Stimulated activated CD8-positive, alpha-beta memory T cell treated with anti-CD3 and anti-CD28 coated beads, Interleukin-4, amount 100 ng/mL, for 1 hour (primary cell): ENCODE results near the gene ASS1.
"Not testable (repeated sequence)": the region's sequence is repeated elsewhere in the genome, so short reads cannot be mapped to it uniquely, and the experiment has no call there.

ENCODE experiments used
- DNase-seq, 2 donors: peaks; one replicate each; pipeline ENCODE4 v3.0.0-alpha.2; 2020; ENCODE audit warnings: low read depth in 2 of 2, low spot score in 1 of 2

The ASS1 gene

DNA sequence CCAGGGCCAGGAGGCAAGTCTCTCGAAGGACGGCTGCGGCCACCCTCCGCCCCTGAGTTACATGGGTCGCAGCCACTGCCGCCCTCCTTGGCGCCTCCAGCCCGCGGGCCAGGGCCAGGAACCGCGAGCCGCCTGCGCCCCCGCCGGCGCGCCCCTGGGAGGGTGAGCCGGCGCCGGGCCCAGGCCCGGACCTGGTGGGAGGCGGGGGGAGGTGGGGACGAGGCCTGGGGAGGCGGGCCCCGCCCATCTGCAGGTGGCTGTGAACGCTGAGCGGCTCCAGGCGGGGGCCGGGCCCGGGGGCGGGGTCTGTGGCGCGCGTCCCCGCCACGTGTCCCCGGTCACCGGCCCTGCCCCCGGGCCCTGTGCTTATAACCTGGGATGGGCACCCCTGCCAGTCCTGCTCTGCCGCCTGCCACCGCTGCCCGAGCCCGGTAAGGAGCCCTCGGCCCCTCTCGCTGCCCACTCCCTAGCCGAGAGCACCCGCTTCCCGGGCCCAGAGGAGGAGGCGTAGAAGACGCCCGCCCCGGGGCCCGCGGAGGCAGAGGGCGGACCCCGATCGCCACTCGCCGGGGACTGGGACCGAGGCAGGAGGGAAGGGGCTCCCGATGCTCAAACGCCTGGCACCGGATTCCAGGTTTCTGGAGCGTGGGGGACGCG lies at the start of gene ASS1:
Gene ASS1 (plus strand): TSS at position 397 of the 657 bp plus-strand sequence. CDS start 7,268 bp downstream, outside the sequence.
- DNase-seq, result no peak

DNA sequence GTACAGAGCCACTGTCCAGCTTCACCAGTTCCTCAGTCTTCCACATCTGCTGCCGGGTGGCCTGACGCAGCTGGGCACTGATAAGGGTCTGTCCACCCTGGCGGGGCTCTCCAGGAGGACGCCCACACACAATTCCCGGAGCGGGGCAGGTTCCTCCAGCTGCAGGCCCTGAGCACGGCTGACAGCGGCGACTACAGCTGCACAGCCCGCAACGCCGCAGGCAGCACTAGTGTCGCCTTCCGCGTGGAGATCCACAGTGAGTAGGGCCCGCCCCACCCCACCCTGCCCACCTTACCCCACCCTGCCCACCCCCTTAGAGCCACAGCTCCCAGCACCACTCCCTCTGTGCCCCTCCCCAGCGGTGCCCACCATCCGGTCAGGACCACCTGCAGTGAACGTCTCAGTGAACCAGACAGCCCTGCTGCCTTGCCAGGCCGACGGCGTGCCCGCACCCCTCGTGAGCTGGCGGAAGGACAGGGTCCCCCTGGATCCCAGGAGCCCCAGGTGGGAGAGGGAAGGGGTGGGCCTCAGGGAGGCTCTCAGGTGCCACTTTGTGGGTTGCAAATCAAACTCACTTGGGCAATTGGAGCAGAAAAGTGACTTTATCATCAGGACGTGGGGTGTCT lies 48.8 kb upstream of the ASS1 start:
- no peak for DNase-seq

DNA sequence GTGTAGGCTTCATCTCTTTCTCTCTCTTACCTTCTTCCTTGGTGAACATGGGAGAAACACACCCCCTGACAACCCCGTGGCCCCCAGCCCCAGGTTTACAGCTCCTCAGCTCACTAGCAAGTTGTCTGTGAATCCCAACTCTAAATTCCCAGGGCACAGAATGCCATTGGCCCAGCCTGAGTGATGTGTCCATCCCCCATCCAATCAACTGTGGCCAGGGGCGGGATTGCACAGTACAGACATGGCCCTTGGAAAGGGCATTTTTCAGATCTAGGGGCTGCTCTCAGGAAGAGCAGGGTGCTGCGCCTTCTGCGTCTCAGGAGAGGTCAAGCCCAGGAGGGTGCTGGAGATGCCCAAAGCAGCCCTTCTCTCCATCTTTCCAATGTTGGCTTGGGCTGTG lies 48.2 kb upstream of the ASS1 start:
- DNase-seq, result no peak

DNA sequence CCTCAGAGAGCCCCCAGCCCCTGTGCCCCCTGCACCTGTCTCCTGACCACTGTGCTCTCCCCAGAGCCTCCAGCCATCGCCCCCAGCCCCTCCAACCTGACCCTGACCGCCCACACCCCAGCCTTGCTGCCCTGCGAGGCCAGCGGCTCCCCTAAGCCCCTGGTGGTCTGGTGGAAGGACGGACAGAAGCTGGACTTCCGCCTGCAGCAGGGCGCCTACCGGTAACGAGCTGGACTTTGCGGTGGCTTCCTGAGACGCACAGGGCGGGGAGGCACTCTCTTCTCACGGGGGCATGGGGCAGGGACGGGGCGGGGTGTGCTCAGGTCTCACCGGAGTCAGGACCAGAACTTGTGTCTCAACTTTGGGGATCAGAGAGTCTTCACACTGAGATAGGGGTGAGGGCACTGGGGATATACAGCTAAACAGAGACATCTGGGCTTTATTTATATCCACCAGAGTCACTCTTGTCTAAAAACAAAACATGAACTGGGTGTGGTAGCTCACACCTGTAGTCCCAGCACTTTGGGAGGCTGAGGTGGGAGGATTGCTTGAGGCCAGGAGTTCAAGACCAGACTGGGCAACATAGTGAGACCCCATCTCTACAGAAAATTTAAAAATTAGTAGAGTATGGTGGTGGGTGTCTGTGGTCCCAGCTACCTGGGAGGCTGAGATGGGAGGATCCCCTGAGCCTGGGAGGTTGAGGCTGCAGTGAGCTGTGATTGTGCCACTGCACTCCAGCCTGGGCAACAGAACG lies 46.1 kb upstream of the ASS1 start:
- no peak for DNase-seq

DNA sequence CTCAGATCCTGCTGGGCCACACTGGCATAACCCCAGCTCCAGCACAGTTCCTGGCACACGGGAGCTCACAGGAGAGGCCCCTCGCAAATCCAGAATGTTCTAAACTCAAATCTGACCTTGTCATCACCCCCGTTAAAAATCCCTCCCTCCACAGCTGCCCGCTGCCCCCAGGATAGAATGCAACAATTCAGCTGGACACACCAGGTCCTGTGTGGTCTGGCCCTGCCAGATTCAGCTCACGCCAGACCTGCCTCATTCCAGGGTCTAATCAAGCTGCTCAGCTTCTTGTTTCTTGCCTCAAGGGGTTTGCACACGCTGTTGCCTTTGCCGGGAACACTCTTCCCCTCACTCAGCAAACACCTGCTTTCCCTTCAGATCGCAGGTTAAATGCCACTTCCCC lies 45.0 kb upstream of the ASS1 start:
- DNase-seq, result no peak

DNA sequence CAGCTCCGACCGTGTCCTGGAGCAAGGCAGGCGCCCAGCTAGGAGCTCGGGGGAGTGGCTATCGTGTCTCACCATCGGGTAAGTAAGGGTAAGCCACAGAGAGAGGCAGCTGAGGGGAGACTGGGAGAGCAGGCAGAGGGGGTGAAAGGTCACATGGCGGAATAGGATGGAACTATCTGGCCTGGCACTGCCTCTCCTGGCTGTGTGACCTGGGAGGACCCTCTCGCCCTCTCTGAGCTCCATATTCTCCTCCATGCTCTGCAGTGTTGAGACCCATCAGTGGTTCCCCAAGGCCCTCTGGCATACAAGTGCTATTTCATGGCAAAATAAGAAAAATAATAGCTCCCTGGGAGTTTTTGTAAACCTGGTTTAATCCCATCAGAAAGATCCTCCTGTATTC lies 43.9 kb upstream of the ASS1 start:
- DNase-seq, result no peak

DNA sequence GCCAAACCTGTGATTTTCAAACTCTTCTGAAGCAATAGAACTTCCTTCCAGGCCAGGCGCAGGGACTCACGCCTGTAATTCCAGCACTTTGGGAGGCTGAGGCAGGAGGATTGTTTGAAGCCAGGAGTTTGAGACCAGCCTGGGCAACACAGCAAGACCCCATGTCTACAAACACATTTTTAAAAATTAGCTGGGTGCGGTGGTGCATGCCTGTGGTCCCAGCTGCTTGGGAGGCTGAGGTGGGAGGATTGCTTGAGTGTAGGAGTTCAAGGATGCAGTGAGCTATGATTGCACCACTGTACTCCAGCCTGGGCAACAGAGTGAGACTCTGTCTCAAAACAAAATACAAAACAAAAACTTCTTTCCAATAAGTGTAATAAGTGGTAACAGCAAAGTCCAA lies 43.0 kb upstream of the ASS1 start:
- not testable (repeated sequence) for DNase-seq

DNA sequence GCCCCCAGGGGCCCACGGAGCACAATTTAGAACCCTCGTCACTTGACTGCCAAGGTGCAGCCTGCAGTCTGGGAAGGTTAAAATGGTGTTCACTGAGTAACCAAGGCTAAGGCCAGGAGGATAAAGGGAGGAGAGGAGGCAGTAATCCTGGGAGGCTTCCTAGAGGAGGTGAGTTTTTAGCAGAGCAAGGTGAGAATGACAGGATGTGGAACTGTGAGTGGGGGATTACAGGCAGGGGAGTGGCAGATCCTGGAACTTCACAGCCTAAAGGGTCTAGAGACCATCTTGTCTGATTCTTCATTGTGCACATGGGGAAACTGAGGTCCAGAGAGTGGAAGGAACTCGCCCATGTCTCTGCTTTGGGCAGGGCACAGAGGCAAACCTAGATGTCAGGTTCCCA lies 42.5 kb upstream of the ASS1 start:
- no peak for DNase-seq

DNA sequence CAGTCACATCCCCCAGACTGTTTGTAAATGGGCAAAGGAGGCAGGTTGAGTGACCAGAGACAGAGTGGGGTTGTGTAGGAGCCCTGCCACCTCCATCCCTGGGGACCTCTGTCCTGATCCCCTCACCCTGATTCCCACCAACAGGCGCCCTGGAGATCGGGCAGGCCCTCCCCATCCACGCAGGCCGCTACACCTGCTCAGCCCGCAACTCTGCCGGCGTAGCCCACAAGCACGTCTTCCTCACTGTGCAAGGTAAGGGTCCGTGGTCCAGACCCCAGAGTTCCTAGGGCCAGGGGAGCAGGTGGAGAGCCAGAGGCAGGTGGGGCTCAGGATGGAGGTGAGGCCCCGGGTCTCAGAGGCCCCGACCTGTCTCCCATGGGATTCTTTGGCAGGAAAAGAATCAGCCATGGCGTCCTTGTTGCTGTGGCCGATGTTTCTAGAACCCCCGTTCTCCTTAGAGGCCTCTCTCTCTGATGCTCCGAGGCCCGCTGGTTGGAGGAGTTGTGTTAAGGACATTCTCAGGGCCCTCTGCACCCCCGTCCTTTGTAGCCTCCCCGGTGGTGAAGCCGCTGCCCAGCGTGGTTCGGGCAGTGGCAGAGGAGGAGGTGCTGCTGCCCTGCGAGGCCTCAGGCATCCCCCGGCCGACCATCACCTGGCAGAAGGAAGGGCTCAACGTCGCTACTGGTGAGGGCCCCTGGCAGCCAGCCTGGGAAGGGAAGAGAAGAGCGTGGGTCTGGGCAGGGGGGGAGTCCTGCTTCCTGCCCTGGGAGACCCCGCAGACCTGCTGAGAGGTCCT lies 41.9 kb upstream of the ASS1 start:
- no peak for DNase-seq

DNA sequence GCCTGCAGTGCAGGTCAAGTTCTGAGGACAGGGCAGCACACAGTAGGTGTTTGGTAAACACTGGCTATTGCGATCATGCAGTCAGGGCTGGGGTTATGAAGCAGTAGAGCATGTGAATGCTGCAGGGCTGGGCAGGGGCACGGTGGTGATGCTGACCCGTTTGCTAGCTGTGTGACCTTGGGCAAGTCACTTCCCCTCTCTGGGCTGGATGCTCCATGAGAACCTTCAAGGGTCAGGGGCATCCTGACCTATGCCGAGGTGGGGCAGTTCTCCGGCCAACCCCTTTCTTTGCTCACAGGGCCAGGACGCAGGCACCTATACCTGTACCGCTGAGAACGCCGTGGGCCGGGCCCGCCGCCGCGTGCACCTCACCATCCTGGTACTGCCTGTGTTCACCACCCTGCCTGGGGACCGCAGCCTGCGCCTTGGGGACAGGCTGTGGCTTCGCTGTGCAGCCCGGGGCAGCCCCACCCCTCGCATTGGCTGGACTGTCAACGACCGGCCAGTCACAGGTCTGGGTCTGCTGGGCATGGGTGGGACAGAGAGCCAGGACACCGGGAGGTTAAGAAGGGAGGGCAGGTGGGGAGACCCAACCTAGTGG lies 39.0 kb upstream of the ASS1 start:
- no peak for DNase-seq

DNA sequence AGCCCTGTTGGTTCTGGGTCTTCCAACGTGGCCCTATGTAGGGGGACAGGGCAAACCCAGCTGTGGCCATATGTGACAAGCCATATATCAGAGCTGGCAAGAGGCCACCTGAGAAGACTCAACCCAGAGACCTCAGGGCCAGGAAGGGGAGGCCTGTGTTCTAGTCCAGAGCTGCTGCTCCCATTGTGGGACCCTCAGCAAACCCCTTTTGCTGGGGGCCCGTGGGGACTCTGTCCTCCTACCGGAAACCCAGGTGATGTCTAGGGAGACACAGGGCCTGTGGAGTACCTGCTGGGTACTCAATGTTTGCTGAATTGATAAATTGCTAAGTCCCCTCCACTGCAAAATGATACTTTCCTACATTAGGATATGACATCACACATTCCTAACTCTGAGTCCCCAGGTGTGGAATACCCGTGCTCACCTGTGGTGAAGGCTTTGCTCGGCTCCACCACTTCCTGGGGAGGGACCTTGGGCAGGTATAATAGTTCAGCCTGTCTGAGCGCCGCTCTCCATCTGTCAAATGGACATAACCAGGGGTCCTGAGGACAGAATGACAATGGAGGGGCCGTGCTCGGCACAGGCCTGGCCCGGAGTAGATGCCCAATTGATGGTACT lies 38.4 kb upstream of the ASS1 start:
- no peak for DNase-seq

DNA sequence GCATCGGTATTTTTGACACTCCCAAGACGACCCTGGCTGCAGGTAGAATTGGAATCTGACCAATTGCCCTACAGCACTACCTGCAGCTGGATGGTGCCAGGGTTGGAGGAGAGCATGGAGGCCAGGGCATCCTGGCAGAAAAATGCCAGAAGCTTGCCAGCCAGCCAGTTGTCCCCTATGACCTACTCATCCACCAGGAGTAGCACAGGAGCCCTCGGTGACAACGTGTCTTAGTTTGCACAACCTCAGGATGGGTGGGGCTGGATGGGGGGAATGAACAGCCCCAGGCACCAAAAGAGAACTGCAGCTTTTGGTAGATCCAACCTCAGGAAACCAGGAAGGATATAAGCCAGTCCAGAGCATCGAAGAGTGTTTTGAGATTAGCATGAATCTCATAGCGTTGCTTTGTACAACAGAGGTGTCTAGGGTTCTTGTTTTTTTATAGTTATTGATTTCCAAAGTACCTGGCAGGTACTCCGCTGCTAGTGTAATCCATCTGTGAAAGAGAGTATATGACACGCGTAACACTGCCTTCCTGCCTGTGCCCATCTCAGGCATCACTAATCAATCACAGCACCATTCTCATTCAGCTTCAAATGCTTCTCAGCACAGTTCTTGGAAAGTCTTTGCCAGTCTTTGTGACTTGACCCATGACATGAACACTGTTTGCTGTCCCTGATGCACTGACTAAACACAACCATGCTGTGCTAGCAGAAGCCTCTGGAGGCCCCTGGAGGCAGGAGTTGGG lies 36.7 kb upstream of the ASS1 start:
- no peak for DNase-seq

DNA sequence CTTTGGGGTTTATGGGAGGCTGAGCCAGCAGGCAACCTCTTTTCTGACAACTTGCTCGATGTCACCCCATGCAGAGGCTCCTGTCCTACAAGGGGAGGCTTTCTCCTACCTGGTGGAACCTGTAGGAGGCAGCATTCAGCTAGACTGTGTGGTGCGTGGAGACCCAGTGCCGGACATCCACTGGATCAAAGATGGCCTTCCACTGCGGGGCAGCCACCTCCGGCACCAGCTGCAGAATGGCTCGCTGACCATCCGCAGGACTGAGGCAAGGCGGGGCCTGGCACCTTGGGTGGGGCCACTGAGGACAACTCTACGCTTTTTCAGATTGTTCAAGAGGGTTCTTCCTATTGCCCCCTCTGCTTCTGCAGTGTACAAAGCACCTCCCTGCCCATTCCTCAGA lies 36.1 kb upstream of the ASS1 start:
- DNase-seq, result no peak

DNA sequence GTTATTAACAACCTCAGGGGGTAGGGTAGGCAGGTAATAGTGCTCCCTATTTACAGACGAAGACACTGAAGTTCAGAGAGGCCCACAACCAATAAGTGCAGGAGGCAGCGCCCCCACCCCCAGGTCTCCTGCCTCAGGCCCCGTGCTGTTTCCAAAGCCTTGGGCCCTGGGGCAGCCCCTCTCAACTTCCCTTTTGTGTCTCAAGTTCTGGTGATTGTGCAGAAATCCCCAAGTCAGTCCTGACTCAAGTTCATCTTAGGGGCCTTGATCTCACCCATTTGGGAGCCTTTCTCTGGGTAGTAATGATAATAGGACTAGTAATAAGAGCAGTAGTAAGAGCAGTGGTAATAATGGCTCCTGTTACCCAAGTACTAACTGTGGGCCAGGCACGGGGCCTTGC lies 35.5 kb upstream of the ASS1 start:
- DNase-seq, result no peak

DNA sequence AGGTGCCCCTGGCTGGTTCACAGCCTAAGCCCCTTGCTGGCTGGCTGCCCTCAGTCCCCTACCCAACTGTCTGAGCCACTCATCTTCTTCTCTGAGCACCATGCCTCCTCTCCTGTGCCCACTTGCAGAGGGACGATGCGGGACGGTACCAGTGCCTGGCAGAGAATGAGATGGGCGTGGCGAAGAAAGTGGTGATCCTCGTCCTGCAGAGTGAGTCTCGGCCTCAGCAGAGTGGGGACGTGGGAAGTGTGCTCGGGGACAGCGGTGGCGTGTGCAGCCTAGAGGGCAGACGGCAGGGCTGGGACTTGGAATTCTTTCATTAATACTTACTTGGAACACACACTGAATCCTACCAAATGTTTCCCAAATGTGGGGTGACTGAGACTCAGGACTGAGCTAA lies 34.3 kb upstream of the ASS1 start:
- DNase-seq, result no peak

DNA sequence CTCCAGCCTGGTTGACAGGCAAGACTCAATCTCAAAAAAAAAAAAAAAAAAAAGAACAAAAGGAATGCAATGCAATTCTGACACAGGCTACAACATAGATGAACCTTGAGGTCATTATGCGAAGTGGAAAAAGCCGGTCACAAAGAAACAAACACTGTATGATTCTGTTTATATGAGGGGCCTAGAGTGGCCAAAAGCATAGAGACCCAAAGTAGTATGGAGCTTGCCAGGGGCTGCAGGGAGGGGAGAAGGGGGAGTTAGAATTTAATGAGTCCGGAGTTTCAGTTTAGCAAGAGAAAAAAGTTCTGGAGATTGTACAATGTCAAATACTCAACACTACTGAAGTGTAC lies 33.2 kb upstream of the ASS1 start:
- no peak for DNase-seq

DNA sequence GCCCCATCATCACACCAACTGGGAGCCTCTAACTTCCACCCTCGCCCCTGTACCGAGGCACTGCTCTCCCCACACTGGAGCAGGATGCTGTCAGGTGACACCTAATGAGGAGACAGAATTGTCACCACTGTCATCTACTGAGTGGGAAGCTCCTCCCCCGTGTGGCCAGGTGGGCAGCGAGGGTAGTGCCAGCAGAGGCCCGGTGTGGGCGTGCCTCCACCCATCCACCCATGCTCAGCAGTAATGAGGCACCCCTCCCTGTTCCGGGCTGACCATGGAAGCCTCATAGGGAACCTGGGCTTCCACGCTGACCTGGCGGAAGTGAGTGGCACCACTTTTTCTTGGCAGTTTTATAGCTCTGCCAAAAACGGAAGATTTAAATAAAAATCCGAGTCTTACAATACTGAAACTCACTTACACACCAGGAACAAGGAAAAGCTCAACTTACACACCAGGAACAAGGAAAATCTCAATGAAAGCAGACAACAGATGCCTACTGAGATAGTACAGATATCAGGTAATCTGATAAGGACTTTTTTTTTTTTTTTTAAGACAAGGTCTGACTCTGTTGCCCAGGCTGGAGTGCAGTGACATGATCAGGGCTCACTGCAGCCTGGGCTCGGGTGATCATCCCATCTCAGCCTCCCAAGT lies 30.6 kb upstream of the ASS1 start:
- no peak for DNase-seq

DNA sequence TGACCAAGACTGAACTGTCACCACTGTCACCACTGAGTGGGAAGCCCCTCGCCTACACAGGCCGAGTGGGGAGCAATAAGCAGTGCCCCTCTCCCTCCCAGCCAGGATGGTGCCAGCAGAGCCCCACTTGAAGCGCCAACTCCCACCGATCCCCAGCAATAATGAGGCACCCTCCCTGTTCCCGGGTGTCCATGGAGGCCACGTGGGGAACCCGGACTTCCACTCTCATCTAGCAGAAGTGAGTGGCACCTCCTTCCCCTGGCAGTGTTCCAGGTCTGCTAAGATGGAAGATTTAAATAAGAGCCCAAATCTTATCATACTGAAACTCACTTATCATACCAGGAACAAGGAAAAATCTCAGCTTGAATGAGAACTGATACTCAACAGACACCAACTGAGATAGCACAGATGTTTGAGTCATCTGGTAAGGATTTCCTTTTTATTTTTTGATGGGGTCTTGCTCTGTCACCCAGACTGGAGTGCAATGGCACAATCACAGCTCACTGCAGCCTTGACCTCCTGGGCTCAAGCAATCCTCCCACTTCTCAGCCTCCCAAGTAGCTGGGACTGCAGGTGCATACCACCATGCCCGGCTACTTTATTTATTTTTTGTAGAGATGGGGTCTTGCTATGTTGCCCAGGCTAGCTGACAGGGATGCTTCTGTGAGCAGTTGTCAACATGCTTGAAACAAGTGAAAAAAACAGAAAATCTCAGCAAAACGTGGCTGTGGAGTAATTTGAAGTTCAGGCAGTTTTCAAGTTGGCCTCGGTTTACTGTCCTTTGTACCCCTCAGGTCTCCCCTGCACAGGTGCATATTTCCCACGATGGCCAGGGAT lies 29.6 kb upstream of the ASS1 start:
- no peak for DNase-seq

DNA sequence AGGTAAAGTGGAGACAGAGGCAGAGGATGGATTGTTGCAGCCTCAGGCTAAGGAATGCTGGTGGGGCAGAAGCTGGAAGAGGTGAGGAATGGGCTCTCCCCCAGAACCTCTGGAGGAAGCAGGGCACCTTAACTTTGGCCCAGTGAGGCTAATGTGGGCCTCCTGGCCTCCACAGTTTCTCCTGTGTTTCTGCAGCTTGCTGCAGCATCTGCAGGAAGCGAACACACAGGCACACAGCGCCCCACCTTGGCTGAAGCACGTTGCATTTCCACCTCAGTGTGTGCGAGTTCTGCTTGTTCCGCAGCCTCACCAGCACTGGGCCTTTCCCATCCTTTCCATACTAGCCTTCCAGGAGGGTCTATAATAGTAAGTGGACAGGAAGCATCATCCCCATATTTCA lies 27.2 kb upstream of the ASS1 start:
- no peak for DNase-seq
